Stimulated activated CD4-positive, alpha-beta T cell treated with anti-CD3 and anti-CD28 coated beads, Interleukin-2, amount 100 ng/mL, for 48 hours (primary cell): ENCODE measurements around the gene C2orf81.
A peak's percentile ranks its signal among the peaks of the same experiment; 100 is the strongest.
"Not testable (repeated sequence)": the region's sequence is repeated elsewhere in the genome, so short reads cannot be mapped to it uniquely, and the experiment has no call there.

ENCODE experiments used
- DNase-seq, 2 donors: peaks; one replicate each; pipeline ENCODE4 v3.0.0-alpha.2; 2020

Gene C2orf81

DNA sequence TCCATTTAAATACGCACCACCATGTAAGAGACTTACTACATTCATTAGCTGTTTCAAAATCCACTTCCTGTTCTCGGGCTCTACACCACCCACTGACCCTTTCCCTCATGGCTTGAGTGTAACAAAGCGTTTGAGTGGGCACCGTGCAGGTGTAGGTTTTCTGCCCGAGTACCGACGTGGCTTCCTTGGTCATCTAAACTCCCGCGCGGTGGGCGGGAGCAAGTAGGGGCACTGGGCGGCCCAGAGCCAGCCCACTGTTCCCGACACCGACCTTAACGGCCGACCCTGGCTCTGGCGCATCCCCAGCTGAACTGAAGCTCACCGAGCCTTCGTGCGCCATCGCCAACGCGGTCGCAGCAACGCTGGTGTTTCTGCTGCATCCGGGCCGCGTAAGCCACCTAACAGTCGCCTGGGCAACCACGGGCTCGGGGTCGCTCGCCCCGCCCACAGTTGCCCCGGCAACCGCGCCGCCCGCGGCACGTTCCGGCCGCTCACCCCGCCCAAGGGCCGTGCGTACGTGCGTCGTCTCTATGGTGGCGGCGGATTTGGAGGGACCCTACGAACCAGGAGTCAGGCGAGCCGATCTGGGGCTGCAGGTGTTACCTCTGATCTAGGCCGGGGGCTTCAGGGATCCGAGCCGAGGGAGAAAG, at the start of gene C2orf81, which contains the start of gene WDR54:
Gene C2orf81, minus strand, starts transcription at position 399 of the 650 bp plus-strand sequence. Its CDS starts 59 bp downstream, at position 340.
Gene WDR54, plus strand, starts transcription at position 510 of the 650 bp plus-strand sequence. CDS start 424 bp downstream, outside the sequence.
- peak; percentile 93 to 94 for DNase-seq

- DNase-seq = not testable (repeated sequence)
Observed at GRCh38 chr2:74470742-74471141, 49.3 kb upstream of the C2orf81 start.

GRCh38 chr2:74464406-74464805, 43.0 kb upstream of the C2orf81 start:
- no peak for DNase-seq

GRCh38 chr2:74462786-74463105, 41.3 kb upstream of the C2orf81 start:
- no peak for DNase-seq

DNA sequence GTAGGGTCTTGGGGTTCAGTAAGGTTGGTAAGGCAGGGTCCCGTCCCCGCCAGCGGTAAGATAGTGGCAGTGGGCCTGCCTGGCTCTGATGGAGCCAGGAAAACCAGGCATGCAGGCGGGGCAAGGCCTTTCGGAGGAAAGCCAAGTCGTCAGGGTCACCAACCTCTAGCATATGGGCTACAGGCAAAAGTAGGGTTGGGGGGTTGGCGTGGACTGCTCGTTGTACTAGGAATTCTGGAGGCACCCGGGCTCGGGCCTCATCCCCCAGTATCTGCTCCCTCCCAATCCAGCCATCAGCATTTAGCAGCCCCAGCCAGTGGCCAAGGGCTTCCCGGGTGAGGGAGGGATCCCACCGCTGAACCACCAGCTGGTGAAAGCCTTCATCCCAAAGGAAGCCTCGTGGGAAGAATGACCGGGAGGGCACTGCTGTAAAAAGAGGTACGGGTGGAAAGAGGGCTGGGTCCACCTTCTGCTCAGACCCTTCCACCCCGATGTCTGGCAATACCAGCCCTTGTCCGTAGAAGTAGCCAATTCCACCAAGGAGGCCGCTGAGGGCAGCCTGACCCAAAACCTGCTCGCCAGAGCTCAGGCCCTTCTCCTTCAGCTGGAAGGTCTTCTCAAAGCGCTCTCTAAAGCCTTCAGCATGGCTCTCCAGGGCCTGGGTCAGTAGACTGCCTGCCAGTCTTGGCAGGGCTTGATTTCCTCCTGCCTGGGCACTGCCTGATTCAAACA, 40.8 kb upstream of the C2orf81 start:
- DNase-seq = no peak

DNA sequence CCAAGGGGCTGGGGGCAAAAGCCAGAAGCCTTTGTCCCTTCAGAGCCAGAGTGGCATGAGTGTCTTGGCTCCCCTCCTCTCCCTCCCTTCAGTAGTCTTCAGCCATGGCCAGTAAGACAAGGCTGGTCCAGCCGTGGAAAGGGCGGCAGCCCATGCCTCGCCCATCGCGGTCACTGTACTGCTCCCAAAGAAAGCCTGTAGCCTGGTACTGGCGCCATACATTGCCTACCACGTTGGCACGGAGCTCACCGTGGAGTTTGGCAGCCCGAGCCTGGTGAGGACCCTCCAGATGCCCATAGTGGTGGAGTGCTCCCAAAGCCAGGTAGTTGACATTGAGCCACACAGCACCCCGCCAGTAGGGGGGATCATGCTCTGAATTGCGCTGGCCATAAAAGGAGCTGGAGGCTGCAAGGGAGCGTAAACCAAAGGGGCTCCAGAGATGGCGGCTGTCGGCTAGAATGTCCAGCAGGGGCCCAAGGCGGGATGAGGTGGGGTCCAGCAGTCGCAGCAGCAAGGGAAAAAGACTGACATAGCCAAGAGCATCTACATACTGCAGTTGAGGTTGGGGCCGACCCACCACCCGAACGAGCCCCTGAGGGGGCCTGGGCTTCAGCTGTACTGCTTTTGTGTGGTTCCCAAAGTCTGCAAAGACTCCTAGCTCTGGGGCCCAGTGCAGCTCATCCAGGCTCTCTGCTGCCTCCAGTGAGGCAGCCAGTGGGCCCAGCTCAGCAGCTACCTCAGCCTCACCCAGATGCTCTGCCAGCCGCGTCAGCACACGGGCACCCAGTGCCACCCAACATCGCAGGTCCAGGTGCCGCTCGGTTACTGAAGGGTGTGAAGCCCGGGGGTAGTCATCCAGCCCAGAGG, 40.0 kb upstream of the C2orf81 start:
- DNase-seq = no peak

- DNase-seq = not testable (repeated sequence)
Observed at GRCh38 chr2:74460187-74460586, 38.8 kb upstream of the C2orf81 start.

GRCh38 chr2:74459503-74460118, 38.2 kb upstream of the C2orf81 start:
- DNase-seq = not testable (repeated sequence)

DNA sequence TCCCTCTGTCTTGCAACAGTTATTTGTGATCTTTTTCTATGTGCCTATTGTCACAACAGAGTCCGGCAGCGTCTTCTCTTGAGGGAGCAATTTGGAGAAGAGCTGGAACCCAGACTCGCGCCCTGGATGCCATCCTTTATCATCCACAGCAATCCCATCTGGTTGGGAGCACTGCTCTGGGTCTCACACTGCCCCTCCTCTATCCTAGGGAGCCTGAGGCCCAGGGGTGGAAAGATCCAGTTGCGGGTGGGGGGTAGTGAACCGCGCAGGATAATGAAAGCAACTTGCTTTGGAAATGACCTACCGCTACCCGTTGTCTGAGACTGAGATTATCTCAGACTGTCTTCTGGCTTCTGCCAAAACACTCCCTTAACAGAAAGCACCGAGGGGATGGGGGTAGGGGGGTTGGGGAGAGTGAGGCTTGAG, 37.5 kb upstream of the C2orf81 start:
- no peak for DNase-seq

DNA sequence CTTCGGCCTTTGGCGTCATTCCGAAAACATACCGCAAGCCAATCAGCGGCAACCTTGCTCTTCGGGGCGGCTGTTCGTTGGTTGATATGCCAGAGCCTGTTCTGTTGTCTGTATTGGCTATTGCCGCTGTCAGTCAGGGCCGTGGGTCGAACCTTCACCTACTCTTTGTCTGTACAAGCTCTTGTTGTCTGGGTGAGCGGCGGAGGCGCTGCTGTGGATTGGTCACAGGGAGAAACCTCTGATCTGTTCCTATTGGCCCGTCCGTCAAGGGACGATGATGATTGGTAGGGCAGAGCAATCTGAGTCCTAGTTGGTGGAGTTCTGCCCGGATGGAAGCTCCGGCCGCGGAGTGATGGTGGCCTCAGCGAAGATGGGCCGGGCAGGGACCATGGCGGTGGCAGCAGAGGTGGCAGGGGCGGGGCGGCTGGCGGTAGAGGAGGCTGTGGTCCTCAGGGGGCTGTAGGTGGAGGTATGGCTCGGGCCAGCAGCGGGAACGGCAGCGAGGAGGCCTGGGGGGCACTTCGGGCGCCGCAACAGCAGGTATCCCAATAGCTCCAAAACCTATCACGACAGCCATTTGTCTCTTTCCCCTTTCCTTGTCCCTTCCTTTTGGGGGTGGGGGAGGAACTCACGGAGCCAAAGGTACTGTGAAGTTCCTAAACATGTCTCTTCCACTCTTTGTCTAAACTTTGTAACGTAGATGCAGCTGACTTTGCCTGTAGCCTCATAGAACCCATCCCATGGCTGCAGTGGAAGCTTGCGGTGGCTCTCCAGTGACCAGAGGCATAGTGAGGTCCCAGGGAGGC, 36.9 kb upstream of the C2orf81 start, which contains the start of gene WBP1:
Gene WBP1, plus strand, starts transcription at position 307 of the 806 bp plus-strand sequence. Its CDS starts 165 bp downstream, at position 472.
- DNase-seq = peak; percentile 95 to 97

DNA sequence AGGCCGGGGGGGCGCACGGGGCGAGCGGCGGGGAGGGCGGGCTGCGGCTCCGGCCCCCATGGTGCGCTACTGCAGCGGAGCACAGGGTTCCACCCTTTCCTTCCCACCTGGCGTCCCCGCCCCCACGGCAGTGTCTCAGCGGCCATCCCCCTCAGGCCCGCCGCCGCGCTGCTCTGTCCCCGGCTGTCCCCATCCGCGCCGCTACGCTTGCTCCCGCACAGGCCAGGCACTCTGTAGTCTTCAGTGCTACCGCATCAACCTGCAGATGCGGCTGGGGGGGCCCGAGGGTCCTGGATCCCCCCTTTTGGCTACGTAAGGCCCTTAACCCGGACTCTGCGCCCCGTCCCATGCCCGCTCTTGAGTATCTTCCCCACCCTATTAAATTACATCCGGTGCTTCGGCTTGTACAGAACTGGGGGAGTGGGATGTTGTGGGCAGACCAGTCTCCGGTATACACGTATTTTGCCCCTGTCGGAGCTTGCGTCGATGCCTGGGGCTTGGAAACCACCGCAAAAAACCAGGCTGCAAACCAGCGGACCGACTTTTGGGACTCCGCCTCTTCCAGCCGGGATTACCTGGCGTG, 36.2 kb upstream of the C2orf81 start:
- peak; percentile 63 to 68 for DNase-seq

GRCh38 chr2:74457129-74457548, 35.7 kb upstream of the C2orf81 start:
- DNase-seq = no peak

DNA sequence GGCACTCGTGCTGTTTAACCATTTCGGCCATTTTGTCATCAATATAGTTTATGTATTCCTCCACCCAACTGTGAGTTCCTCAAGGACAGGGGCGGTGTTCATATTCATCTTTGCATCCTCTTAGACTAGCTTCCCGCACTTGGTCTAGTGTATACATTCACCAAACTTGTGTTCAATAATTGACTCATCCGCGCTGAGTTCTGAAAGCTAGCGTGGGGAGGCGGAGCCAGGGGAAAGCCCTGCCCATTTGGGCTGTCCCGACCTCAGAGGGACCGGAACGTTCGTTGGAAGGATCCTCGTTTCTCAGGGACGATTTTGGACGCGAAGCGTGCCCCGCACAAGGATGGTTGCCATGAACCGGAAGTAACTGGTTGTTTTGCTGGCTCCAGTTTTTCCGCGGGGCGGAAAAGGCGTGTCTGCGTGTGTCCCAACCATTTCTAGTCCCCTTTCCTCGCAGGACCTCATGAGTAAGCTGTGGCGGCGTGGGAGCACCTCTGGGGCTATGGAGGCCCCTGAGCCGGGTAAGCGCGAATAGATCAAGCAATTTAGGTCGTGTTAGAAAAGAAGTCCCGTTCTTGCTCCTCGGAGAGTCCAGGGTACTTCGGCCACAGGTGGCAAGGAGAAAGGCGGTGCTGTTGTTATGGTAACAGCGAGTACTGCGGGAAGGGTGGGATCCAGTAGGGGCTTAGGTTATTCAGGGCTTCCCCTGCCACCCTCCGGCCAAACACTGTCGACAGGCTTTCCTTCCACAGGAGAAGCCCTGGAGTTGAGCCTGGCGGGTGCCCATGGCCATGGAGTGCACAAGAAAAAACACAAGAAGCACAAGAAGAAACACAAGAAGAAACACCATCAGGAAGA, 33.5 kb upstream of the C2orf81 start, which contains the start of gene INO80B:
Gene INO80B, plus strand, starts transcription at position 434 of the 858 bp plus-strand sequence. Its CDS starts 30 bp downstream, at position 464.
- peak; percentile 96 to 98 for DNase-seq

DNA sequence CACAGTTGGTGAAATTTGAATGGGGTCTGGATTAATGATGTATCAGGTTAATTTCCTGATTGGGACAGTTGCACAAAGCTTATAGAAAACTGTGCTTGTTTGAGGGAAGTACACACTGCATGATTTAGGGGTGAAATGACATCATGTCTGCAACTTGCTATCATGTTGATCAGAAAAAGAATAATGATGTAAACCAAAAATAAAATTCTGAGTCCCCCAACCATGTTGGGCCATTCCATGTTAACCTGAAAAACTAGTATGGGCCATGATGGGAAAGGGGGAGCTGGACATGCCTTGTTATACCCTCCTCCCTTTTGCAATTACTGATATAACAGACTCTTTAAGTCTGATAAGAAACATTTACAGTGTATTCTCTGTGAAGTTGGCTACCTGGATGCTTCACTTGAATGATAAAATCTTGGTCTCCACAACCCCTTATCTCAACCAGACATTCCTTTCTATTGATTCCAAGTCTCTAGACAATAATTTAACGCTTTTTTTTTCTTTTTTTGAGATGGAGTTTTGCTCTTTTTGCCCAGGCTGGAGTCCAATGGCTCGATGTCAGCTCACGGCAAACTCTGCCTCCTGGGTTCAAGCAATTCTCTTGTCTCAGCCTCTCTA, 29.3 kb upstream of the C2orf81 start:
- no peak for DNase-seq

- no peak for DNase-seq
Observed at GRCh38 chr2:74448771-74449170, 27.4 kb upstream of the C2orf81 start.

DNA sequence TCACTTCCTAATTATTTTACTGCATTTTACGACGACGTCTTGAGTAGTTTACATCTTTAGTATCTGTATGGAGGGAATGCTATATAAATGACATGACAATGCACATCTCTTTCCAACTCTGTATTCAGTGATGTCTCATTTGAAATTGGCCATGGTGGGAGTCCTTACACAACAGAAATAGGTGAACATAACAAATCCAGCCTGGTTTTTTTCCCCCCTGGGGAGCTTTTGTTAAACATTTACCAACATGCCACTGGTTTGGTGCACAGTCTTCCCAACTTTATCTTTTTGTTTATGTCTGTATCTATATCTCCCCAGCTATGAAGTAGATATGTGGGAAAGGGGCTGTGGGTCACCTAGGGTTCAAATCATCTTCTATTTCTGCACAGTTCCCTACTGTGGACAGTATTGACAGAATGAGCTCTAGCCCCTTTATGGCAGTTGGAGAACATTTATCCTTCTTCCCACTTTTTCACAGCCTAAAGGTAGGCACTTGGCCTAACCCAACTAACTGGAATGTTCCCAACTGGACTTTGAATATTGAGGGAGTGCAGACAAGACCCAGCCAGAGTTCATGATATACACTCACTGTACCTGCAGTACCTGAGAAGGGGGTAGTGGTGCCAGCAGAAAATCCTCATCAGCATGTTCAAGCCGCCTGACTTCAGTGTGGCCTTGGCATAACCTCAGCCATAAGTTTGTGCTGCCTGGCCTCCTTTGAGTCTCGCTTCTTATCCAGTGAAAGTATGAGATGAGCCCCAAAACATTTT, 26.0 kb upstream of the C2orf81 start:
- DNase-seq = no peak

DNA sequence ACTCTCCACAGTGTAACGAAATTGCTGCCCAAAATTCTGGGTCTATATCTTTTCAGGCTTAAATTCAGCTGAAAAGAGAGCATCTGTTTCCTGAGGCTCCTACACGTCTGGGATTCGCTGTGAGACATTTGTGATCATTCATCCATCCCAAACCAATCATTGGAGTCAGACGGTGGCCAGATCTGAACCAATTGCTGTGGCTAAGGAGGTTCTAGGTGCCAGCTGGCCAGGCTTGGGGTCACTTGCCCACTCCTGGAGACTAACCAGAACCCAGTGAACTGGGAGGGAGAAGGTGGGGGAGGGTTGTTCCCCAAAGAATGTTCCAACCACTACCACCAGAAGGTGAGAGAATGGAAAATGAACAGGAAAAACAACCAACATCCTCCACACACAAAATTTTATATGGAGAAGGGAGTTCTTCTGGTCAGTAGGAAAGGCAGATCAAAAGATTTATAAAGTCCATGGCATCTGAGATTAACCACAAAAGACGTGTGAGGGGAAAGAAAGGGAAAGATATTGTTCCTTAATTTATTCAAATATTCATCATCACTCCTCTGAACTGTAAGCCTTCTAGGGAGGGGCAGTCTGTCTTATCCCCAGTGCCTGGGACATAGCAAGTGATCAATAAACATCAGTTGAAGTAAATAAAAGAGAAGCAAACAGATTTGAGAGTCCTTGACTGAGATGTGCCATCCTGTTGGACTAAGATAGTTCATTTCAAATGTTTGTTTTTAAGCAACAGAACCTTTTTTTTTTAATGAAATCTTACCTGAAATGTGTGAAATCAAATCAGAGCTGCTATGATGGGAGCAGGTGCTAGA, 23.3 kb upstream of the C2orf81 start:
- no peak for DNase-seq
